Upper lobe of left lung (tissue), 6 donors: Measurements from ENCODE around the gene ARMC12. TPM values are rescaled to one million over a fixed set of nuclear protein-coding genes. Genes with fewer than 3 reads are reported as not detected.

ENCODE experiments used
- ATAC-seq, 2 donors: fragments of 200-7000 bp; cut with Tn5 transposase; one replicate each; pipeline ENCODE4 v1.9.1; 2022; ENCODE audit warnings: mild to moderate bottlenecking in 2 of 2, moderate library complexity in 2 of 2; ENCODE audit not compliant: low FRiP score in 2 of 2
- DNase-seq, 2 donors: peaks; one replicate each; pipeline ENCODE4 v3.0.0-alpha.2; 2019 to 2020
- H3K27ac ChIP-seq, 4 donors: fragments of 200-600 bp; sonication (generic); one replicate each; pipeline ENCODE4 v1.5.1; 2016 to 2019
- H3K27me3 ChIP-seq, 4 donors: fragments of 200-600 bp; sonication (generic); one replicate each; pipeline ENCODE4 v1.5.1; 2017 to 2019
- H3K36me3 ChIP-seq, 4 donors: fragments of 200-600 bp; sonication (generic); one replicate each; pipeline ENCODE4 v1.5.1; 2016 to 2019
- H3K4me1 ChIP-seq, 4 donors: fragments of 200-600 bp; sonication (generic); one replicate each; pipeline ENCODE4 v1.5.1; 2018 to 2019
- H3K4me3 ChIP-seq, 4 donors: fragments of 200-600 bp; sonication (generic); one replicate each; pipeline ENCODE4 v1.5.1; 2017 to 2019; ENCODE audit warnings: mild to moderate bottlenecking in 2 of 4, moderate library complexity in 1 of 4
- H3K9me3 ChIP-seq, 4 donors: fragments of 200-600 bp; sonication (generic); one replicate each; pipeline ENCODE4 v1.5.1; 2018 to 2019
- CTCF ChIP-seq, 6 experiments: fragments of 450-650 bp in 4 of 6; fragments of 200-600 bp in 2 of 6; sonication (generic) in 2 of 6; IDR thresholded peaks; one replicate each; pipeline ENCODE4 v1.5.1; 2016 to 2019; ENCODE audit warnings: antibody characterized with exemption in 6 of 6
- EP300 ChIP-seq, 4 donors: sonication (generic); formaldehyde crosslinking; IDR thresholded peaks; one replicate each; pipeline ENCODE4 v1.5.1; 2017; ENCODE audit warnings: antibody characterized with exemption in 4 of 4, control low read depth in 2 of 4
- POLR2A ChIP-seq, 4 donors: fragments of 450-650 bp; IDR thresholded peaks; one replicate each; pipeline ENCODE4 v1.5.1; 2016 to 2017; ENCODE audit warnings: antibody characterized with exemption in 4 of 4, mild to moderate bottlenecking in 2 of 4
- POLR2AphosphoS5 ChIP-seq, 2 donors: sonication (generic); formaldehyde crosslinking; IDR thresholded peaks; one replicate each; pipeline ENCODE4 v1.5.1; 2017; ENCODE audit warnings: antibody characterized with exemption in 2 of 2
- WGBS, 2 donors: methylation state at CpG; one replicate each; pipeline ENCODE4 v1.1.5; 2017 to 2018; 5-methylcytosine and 5-hydroxymethylcytosine counted together
- total RNA-seq, 6 donors: library from RNA; depleted of rRNA in 4 of 6; stranded (reverse); fragments of >200 nt in 4 of 6; gene quantifications; one replicate each; pipeline versions ENCODE4 v1.1.0 to v1.2.1, GENCODE V29; 2016 to 2021
- donor health status: DM: no; HTN: no; CAD: no; lungs with moderate emphysema.
- donor health status: DM: no; HTN: yes; CAD: no; lungs with severe emphysema.

Gene ARMC12
- total RNA-seq, 6 donors from 2014 or later, result 0.46 to 6.3 (median 0.74) TPM; not detected in 1

GRCh38 chr6:35757456-35758123 lies 20.8 kb downstream of the ARMC12 start:
- Histone ChIP-seq H3K27me3 (no peaks in the 10 kb centered on the region), H3K36me3 (no peaks in the 10 kb centered on the region), H3K4me1 (no peaks in the 10 kb centered on the region), H3K27ac (no peak overlapping the region), H3K9me3 (no peaks in the 10 kb centered on the region), H3K4me3 (no peak overlapping the region)
- DNase-seq, result no peak
- WGBS, 2 donors, result 52 to 54% methylated on average over 7 to 10 of the region's 10 CpGs
- TF ChIP-seq POLR2A (IDR thresholded peaks at IDR 0.05), result no peak
- no peak for TF ChIP-seq EP300 (IDR thresholded peaks at IDR 0.05)
- TF ChIP-seq POLR2AphosphoS5 (IDR thresholded peaks at IDR 0.05), result no peak
- no peak for TF ChIP-seq CTCF (IDR thresholded peaks at IDR 0.05)
- ATAC-seq, result no peak

DNA sequence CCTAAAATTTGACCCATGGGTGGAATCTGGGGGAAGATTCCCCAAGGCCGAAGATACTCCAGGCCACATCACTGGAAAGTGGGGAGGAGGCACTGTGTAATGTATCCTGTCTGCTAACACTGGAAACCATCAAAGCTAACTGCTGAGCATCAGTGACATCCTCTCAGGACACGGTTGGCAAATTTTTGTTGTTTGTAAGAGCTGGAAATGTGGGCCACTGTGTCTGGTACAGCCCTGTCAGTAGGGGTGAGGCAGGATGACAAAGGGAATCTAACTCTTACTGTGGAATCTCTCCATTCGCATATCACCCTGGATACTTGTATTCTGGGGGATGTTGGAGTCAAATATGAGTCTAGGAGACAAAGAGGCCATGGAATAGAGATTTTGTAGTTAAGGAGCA lies 22.6 kb downstream of the ARMC12 start:
- Histone ChIP-seq H3K4me3 (no peak overlapping the region), H3K9me3 (no peaks in the 10 kb centered on the region), H3K27ac (no peak overlapping the region), H3K36me3 (no peaks in the 10 kb centered on the region), H3K4me1 (peaks cover 0 to 4% (median 1%) of the 10 kb centered on the region in 4 donors), H3K27me3 (peaks cover 0 to 6% (median 4%) of the 10 kb centered on the region in 4 donors)
- TF ChIP-seq POLR2A (IDR thresholded peaks at IDR 0.05) (no peak), CTCF (IDR thresholded peaks at IDR 0.05) (no peak), POLR2AphosphoS5 (IDR thresholded peaks at IDR 0.05) (no peak), EP300 (IDR thresholded peaks at IDR 0.05) (no peak)
- DNase-seq, result no peak
- ATAC-seq, result no peak
- WGBS, 2 donors, result 57 to 78% methylated on average over 3 of the region's 3 CpGs

- Histone ChIP-seq H3K36me3 (no peaks in the 10 kb centered on the region), H3K27ac (no peak overlapping the region), H3K9me3 (no peaks in the 10 kb centered on the region), H3K4me1 (peaks cover 0 to 6% (median 1%) of the 10 kb centered on the region in 4 donors), H3K4me3 (no peak overlapping the region), H3K27me3 (peaks cover 0 to 9% (median 6%) of the 10 kb centered on the region in 4 donors)
- TF ChIP-seq POLR2AphosphoS5 (IDR thresholded peaks at IDR 0.05) (no peak), POLR2A (IDR thresholded peaks at IDR 0.05) (no peak), EP300 (IDR thresholded peaks at IDR 0.05) (no peak), CTCF (IDR thresholded peaks at IDR 0.05) (no peak)
- no peak for ATAC-seq
- 86 to 88% methylated on average over 22 to 23 of the region's 23 CpGs for WGBS, 2 donors
- peak in 1 of 2 donors; percentile 71 for DNase-seq
Observed at GRCh38 chr6:35765739-35766138, 28.9 kb downstream of the ARMC12 start.

- Histone ChIP-seq H3K36me3 (no peaks in the 10 kb centered on the region), H3K9me3 (no peaks in the 10 kb centered on the region), H3K27me3 (peaks cover 0 to 6% (median 3%) of the 10 kb centered on the region in 4 donors), H3K4me1 (peaks cover 0 to 4% (median under 1%) of the 10 kb centered on the region in 4 donors), H3K27ac (no peak overlapping the region), H3K4me3 (no peak overlapping the region)
- ATAC-seq (no peak), DNase-seq (no peak)
- TF ChIP-seq CTCF (IDR thresholded peaks at IDR 0.05) (no peak), EP300 (IDR thresholded peaks at IDR 0.05) (no peak), POLR2A (IDR thresholded peaks at IDR 0.05) (no peak), POLR2AphosphoS5 (IDR thresholded peaks at IDR 0.05) (no peak)
- WGBS, 2 donors, result 76 to 79% methylated on average over 4 of the region's 4 CpGs
Observed at GRCh38 chr6:35769211-35769610, 32.4 kb downstream of the ARMC12 start.

GRCh38 chr6:35771343-35771627 lies 34.5 kb downstream of the ARMC12 start:
- no peak for DNase-seq
- ATAC-seq, result peak in 1 of 2 donors; percentile 32
- Histone ChIP-seq H3K27ac (no peak overlapping the region), H3K4me3 (no peak overlapping the region), H3K27me3 (peaks cover 0 to 2% (median under 1%) of the 10 kb centered on the region in 4 donors), H3K4me1 (peaks cover 1 to 3% (median 2%) of the 10 kb centered on the region in 4 donors), H3K36me3 (no peaks in the 10 kb centered on the region), H3K9me3 (no peaks in the 10 kb centered on the region)
- 44 to 66% methylated on average over 3 to 5 of the region's 5 CpGs for WGBS, 2 donors
- TF ChIP-seq EP300 (IDR thresholded peaks at IDR 0.05) (no peak), POLR2A (IDR thresholded peaks at IDR 0.05) (no peak), CTCF (IDR thresholded peaks at IDR 0.05) (no peak), POLR2AphosphoS5 (IDR thresholded peaks at IDR 0.05) (no peak)
